Transverse colon (tissue), 4 donors: ENCODE measurements around the gene RB1.

Experiments used
- CTCF ChIP-seq, 5 experiments: fragments of 200-600 bp in 3 of 5; fragments of 450-650 bp in 2 of 5; sonication (generic) in 3 of 5; IDR thresholded peaks; 1 replicate in 2 of 5; 2 replicates in 3 of 5; pipeline ENCODE4 v1.5.1; 2016 to 2017; ENCODE audit warnings: antibody characterized with exemption in 5 of 5, inconsistent platforms in 3 of 5, mild to moderate bottlenecking in 2 of 5, moderate library complexity in 1 of 5
- EP300 ChIP-seq: sonication (generic); formaldehyde crosslinking; IDR thresholded peaks from one replicate; pipeline ENCODE4 v1.6.1; 2017; ENCODE audit warnings: antibody characterized with exemption, low read depth
- POLR2A ChIP-seq: fragments of 450-650 bp; IDR thresholded peaks from one replicate; pipeline ENCODE4 v1.6.1; 2016; ENCODE audit warnings: antibody characterized with exemption, mild to moderate bottlenecking, moderate library complexity
- POLR2AphosphoS5 ChIP-seq, 3 donors: sonication (generic); formaldehyde crosslinking; IDR thresholded peaks; one replicate each; pipeline ENCODE4 v1.6.1; 2016; ENCODE audit warnings: antibody characterized with exemption in 3 of 3

DNA sequence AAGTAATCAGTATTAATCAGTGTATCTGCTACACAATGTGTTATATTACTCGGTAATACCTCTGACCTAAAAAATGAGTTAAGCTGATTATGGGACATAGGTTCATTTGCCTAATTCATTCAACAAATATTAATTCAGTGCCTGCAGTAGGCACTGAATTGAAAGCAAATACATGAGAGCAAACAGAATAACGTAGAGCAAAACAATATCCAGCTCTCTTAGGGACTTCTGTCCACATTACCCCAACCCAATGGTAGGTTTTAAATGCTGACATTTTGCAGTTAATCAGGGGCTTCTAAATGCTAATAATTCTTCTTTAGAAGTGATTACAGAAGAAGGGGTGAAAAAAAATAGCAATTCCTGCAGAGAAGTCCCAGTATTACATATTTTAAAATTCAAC is 224.4 kb downstream of the RB1 start:
- TF ChIP-seq EP300 (no peak), CTCF (IDR thresholded peaks at IDR 0.05) (no peak), POLR2A (no peak), POLR2AphosphoS5 (IDR thresholded peaks at IDR 0.05) (no peak)
